H1 (cell line): ENCODE measurements around the gene CLEC16A.

Source experiments
- BRCA1 ChIP-seq: IDR thresholded peaks from 2 replicates; pipeline ENCODE4 v1.6.1; 2012; ENCODE audit warnings: low read depth, low read length, improper control_type of control experiment
- SIX5 ChIP-seq: IDR thresholded peaks from 2 replicates; pipeline ENCODE4 v1.6.1; 2011; ENCODE audit warnings: mild to moderate bottlenecking, low read depth, low read length
- SP1 ChIP-seq: IDR thresholded peaks from 2 replicates; pipeline ENCODE4 v1.6.1; 2011; ENCODE audit warnings: low read depth, low read length
- YY1 ChIP-seq: IDR thresholded peaks from 2 replicates; pipeline ENCODE4 v1.6.1; 2011; ENCODE audit warnings: low read depth, mild to moderate bottlenecking, low read length
- ZNF274 ChIP-seq: IDR thresholded peaks from 2 replicates; pipeline ENCODE4 v1.7.0; 2012; ENCODE audit warnings: low read length, borderline replicate concordance; ENCODE audit errors: extremely low read depth
- TF ChIP-seq, protein P1 (sequence below), 3 experiments: IDR thresholded peaks; 1 replicate in 2 of 3; 2 replicates in 1 of 3; pipeline versions ENCODE4 v1.5.1 to v1.6.1; 2011; ENCODE audit warnings: low read length in 3 of 3, mild to moderate bottlenecking in 3 of 3, inconsistent platforms in 2 of 3, low read depth in 1 of 3, moderate library complexity in 1 of 3; ENCODE audit not compliant: insufficient read depth in 1 of 3; ENCODE audit errors: control extremely low read depth in 1 of 3
- TF ChIP-seq, protein P2 (sequence below): IDR thresholded peaks from 2 replicates; pipeline ENCODE4 v1.6.1; 2011; ENCODE audit warnings: low read length, improper control_type of control experiment

DNA sequence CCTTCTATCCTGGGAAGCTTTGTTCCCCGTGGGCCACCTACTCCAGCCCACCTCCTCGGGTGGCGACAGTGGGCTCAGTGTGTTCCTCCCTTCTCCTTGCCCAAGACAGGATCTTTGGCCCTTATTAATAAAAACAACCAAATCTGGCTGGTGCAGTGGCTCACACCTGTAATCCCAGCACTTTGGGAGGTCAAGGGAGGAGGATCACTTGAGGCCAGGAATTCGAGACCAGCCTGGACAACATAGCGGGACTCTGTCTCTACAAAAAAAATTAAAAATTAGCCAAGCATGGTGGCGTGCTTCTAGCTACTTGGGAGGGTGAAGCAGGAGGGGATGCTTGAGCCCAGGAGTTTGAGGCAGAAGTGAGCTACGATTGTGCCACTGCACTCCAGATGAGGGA lies 269.4 kb downstream of the CLEC16A start:
- no peak for TF ChIP-seq ZNF274
- TF ChIP-seq, protein P1, sequence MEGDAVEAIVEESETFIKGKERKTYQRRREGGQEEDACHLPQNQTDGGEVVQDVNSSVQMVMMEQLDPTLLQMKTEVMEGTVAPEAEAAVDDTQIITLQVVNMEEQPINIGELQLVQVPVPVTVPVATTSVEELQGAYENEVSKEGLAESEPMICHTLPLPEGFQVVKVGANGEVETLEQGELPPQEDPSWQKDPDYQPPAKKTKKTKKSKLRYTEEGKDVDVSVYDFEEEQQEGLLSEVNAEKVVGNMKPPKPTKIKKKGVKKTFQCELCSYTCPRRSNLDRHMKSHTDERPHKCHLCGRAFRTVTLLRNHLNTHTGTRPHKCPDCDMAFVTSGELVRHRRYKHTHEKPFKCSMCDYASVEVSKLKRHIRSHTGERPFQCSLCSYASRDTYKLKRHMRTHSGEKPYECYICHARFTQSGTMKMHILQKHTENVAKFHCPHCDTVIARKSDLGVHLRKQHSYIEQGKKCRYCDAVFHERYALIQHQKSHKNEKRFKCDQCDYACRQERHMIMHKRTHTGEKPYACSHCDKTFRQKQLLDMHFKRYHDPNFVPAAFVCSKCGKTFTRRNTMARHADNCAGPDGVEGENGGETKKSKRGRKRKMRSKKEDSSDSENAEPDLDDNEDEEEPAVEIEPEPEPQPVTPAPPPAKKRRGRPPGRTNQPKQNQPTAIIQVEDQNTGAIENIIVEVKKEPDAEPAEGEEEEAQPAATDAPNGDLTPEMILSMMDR (IDR thresholded peaks at IDR 0.05; ENCODE audit: control extremely low read depth in 1 of 3, insufficient read depth in 1 of 3, low read depth in 1 of 3, low read length in 3 of 3): no peak
- TF ChIP-seq SIX5: no peak
- TF ChIP-seq, protein P2, sequence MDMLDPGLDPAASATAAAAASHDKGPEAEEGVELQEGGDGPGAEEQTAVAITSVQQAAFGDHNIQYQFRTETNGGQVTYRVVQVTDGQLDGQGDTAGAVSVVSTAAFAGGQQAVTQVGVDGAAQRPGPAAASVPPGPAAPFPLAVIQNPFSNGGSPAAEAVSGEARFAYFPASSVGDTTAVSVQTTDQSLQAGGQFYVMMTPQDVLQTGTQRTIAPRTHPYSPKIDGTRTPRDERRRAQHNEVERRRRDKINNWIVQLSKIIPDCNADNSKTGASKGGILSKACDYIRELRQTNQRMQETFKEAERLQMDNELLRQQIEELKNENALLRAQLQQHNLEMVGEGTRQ: no peak
- TF ChIP-seq BRCA1: no peak
- TF ChIP-seq YY1: no peak
- TF ChIP-seq SP1: no peak
